Stimulated activated CD8-positive, alpha-beta memory T cell treated with anti-CD3 and anti-CD28 coated beads, Interleukin-4, amount 100 ng/mL, for 4 hours (primary cell): ENCODE results near the gene SPSB2.
"Not testable (repeated sequence)": the region's sequence is repeated elsewhere in the genome, so short reads cannot be mapped to it uniquely, and the experiment has no call there.

Source experiments
- DNase-seq, 2 donors: peaks; one replicate each; pipeline ENCODE4 v3.0.0-alpha.2; 2020; ENCODE audit warnings: low read depth in 2 of 2, low spot score in 1 of 2

The SPSB2 gene, protein sequence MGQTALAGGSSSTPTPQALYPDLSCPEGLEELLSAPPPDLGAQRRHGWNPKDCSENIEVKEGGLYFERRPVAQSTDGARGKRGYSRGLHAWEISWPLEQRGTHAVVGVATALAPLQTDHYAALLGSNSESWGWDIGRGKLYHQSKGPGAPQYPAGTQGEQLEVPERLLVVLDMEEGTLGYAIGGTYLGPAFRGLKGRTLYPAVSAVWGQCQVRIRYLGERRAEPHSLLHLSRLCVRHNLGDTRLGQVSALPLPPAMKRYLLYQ

DNA sequence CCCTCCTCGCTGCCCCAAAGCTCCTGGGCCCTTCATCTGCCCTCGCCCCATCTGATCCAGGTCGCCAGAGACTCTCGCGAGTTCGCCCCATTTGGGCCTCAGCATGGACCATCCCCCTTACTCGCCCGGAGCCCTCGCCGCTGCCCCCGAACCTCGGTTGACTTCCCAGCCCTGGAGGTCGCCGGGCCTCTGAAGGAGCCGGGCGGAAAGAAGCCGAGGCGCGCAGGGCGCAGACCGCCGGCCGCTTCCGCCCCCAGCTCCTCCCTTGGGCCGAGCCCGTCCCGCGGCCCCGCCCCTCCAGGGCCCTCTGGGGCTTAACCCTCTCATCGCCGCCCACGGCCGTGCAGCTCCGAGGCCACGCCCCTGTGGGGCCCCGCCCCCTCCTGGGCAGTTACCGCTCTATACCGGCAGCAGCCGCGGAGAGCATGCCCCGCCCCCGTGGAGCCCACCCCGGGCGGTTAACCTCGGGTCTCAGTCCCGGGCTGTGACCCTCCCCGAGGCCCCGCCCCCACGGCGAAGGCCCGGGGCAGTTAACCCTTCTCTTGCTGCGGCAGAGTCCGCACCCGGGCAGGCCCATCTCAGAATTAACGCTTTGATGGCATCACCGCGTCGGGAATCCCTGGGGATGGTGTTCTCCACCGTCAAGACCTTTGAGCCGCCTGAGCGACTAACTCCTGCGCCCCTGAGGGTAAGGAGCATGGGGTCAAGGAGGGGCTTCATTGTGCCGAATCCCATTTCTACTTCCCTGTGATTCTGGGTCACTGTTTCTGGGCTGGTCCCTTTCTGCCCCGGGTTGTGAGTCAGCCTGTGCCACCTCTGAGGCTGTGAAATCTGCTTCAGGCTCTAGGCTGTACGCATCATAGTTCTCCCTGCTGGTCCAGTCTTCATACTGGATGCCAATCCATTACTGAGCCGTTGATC, at the start of gene SPSB2:
TSS of gene SPSB2 (minus strand) at position 210 of the 921 bp plus-strand sequence. CDS start 402 bp downstream, outside the sequence.
- DNase-seq: peak; percentile 98 to 99

DNA sequence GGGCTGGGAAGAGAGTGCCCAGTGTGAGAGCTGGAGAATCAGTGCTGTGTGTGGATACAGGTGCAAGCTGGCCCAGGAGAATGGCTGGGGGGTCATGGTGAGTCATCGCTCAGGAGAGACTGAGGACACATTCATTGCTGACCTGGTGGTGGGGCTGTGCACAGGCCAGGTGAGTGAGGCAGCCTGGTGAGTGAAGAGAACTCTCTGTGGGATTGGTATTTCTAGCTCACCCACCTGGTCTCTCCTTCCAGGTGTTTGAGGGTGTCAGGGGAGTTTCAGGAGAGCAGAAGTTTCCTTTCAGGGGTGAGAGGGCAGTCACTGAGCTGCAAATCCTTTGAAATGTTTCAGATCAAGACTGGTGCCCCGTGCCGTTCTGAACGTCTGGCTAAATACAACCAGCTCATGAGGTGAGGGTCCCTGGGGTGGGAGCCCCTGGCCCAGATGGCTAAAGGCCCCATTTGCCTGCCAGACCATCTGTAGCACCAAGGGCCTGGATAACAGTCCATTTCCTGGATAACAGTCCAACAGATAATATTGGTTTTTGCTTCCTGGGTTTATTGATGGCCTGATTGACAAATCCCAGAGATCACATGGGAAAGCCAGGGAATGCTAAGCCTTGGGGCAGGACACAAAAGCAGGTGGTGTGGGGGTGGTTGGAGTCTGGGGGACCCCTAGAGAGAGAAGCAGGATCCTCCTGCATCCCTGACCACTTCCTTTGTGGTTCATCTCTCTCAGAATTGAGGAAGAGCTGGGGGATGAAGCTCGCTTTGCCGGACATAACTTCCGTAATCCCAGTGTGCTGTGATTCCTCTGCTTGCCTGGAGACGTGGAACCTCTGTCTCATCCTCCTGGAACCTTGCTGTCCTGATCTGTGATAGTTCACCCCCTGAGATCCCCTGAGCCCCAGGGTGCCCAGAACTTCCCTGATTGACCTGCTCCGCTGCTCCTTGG, 49.2 kb upstream of the SPSB2 start:
- no peak for DNase-seq

DNA sequence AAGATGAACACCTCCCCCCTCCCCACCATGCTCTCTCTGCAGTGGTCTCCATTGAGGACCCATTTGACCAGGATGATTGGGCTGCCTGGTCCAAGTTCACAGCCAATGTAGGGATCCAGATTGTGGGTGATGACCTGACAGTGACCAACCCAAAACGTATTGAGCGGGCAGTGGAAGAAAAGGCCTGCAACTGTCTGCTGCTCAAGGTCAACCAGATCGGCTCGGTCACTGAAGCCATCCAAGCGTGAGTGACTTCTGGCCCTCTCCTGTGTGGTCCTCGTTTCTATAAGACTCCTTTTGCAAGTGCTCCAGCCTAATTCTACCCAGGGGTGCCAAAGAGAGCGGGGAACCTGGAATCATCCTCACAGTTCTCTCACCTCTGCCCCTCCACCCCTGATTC, 48.4 kb upstream of the SPSB2 start:
- no peak for DNase-seq

DNA sequence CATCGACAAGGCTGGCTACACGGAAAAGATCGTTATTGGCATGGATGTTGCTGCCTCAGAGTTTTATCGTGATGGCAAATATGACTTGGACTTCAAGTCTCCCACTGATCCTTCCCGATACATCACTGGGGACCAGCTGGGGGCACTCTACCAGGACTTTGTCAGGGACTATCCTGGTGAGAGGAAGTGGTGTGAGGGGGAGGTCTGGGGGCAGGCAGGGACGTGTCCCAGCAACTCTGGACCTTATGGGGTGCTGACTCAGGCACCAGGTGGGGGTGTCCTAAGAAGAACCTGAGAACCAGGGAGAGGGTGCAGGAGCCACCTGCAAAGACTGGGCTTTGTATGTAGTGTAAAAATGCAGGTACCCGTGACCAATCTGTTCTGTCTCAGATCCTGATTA, 46.5 kb upstream of the SPSB2 start:
- DNase-seq: no peak

DNA sequence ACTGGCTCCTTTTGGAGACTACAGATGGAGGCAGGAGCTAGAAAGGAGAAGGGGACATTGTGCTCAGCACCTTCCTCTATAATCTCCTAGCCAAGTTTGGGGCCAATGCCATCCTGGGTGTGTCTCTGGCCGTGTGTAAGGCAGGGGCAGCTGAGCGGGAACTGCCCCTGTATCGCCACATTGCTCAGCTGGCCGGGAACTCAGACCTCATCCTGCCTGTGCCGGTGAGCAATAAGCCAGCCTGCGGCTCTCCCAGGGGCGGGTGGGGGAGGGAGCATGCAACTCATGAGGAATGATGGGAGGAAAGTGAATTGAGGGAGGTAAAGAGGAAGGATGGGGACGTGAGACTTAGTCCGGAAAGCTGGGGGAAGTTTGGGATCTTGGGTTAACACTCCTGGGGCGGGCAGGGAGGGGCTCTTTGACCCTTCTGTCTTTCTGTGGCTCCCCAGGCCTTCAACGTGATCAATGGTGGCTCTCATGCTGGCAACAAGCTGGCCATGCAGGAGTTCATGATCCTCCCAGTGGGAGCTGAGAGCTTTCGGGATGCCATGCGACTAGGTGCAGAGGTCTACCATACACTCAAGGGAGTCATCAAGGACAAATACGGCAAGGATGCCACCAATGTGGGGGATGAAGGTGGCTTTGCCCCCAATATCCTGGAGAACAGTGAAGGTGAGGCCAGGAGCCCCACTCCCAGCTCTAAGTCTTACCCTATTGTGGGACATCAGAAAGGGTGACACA, 44.6 kb upstream of the SPSB2 start:
- DNase-seq: no peak

DNA sequence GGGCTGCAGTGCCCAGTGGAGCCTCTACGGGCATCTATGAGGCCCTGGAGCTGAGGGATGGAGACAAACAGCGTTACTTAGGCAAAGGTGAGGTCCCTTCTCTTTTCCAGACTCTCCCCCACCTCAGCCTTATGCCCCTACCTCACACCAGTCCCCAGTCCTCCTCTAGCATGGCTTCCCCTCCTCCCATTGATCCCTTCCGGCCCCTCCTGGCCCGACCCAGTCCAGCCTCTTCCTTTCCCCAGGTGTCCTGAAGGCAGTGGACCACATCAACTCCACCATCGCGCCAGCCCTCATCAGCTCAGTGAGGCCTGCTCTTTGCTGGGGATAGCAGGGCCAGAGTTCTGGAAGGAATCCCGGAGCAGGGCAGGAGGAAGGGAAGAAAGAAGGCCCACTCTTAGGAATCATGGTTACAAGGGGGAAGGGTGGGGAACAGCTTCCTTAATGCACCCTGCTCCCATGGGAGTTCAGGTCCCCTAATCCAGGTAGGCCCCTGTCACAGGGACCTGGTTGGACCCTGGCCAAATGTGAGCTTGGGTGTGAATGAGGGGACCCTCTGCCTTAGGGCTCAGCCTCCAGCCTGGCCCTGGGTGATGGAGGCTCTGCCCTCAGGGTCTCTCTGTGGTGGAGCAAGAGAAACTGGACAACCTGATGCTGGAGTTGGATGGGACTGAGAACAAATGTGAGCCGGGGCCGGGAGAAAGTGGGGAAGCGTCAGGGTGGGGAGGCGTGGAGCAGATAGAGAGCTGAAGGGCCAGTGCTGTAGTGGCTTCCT, 43.5 kb upstream of the SPSB2 start:
- no peak for DNase-seq

DNA sequence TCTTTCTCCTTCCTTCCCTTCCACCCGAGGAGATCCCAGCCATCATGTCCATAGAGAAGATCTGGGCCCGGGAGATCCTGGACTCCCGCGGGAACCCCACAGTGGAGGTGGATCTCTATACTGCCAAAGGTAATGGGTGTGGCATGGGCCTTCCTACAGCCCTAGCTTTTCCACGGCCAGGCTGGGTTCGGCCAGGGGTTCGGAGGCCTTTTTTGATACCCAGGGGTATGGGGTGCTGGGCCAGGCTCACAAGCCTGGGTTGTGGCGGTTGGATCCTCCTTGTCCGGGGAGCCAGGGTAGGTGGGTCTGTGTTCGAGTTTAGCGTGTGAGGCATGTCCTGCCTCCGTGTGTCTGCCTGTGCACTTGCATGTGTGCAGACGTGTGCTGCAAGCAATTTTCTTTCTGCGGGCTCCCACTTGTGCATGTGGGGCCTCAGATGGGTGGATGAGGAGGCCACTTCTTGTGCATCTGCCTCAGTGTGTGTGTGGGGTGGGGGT, 42.7 kb upstream of the SPSB2 start:
- no peak for DNase-seq

DNA sequence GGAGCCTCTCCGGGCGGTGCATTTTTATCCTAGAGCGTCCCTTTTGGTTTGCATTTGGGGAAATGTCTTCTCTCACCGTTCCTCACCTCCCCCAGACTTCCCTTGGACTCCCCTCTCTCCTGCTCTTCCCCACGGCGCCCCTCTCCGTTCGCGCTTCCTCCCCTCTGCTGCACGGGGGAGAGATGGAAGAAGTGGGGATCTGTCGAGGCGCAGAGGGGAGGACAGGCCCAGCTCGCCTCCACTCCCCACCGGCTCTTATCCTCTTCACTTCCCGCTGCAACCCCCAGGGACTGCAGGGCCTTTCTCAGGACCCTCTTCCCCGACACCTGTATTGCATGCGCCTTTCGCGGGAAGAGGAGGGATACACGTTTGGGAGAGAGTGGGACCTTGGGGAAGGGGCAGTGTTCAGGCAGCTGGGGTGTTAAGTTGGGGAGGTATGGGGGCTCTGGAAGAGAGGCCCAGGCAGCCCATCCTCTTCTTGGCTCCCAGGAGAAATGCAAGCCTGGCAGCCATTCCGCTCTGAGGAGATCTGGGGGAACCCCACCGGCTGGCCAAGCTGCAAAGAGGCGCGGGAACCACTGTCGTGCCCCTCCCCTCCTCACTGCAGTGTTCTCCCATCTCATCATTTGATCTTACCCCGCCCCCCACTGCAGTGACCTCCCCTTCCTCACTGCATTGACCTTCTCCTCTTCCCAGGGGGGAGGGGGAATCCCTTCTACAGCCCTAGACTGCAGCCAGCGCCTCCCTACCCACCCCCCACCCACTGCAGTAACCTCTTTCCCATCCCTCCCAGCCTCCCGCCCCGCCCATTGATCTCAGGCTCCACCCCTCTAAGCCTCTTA, 42.1 kb upstream of the SPSB2 start:
- no peak for DNase-seq

DNA sequence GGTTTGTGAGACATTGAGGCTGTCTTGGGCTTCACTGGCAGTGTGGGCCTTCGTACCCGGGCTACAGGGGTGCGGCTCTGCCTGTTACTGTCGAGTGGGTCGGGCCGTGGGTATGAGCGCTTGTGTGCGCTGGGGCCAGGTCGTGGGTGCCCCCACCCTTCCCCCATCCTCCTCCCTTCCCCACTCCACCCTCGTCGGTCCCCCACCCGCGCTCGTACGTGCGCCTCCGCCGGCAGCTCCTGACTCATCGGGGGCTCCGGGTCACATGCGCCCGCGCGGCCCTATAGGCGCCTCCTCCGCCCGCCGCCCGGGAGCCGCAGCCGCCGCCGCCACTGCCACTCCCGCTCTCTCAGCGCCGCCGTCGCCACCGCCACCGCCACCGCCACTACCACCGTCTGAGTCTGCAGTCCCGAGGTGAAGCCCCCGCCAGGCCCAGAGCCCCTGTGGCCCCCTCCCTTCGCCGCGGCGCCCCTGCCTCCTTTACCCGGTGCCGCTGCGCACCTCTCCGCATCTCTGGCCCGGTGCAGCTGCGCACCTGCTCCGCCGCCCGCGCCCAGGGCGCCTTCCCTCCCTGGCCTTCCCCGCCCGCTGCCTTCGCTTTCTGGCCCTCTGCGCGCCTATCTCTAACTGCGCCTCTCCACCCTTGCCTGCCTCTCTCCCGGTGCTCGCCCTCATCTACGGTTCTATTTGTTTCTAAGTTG, 41.3 kb upstream of the SPSB2 start, which contains the start of gene ENO2:
TSS of gene ENO2 (plus strand) at position 335 of the 701 bp plus-strand sequence. CDS start 1,253 bp downstream, outside the sequence.
- peak; percentile 61 to 81 for DNase-seq

DNA sequence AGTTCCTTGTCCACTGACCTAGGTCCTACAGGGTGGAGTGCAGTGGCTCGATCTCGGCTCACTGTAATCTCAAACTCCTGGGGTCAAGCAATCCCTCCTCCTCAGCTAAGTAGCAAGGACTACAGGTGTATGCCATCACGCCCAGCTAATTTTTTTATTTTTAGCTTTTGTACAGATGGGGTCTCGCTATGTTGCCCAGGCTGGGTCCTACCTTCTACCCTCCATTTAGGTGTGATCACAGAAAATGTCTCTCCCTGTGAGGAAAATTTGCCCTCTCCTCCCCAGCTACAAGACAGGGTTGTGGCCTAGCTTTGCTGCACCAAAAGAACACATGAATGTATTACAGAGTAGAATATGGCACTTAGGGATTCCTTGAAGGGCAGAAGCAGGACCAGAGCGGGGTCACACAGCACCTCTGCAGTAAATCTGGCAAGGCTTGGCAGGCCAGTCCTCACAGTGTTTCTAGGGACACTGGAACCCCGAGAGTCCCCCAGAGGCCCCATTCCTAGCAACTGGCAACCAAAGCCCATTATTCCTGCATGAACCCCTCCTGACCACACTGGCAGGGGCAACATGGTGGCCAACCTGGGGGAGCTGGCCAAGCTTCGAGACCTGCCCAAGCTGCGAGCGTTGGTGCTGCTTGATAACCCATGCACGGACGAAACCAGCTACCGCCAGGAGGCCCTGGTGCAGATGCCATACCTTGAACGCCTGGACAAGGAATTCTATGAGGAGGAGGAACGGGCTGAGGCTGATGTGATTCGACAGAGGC, 39.2 kb upstream of the SPSB2 start:
- DNase-seq: no peak

DNA sequence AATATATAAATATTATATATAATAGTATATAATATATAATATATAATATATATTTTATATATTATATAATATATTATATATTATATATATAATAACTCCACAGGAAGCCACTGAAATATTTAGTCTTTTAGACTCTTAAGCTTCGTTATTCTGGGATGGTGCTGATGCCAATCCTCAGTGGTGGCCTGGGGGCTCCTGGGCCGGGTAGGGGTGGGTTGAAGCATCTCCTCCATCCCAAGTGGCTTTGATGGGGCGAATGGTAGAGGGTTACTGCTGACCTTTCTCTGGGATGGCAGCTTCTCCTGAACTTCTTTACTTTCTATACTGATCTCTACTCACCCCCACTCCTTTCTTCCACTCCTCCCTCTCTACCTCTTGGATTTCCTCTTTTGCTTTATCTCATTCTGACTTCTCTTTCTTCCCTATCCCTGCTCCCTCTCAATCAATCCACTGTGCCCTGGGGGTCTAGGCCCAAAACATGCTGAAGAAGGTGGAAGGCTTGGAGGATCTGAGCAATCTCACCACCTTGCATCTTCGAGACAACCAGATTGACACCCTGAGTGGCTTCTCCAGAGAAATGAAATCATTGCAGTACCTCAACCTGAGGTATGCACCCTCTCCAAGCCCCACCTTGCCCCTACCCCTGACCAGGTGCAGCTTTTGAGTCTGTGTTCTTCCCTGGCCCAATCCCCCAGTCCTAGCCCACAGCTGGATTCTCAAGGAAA, 36.5 kb upstream of the SPSB2 start:
- DNase-seq: no peak

DNA sequence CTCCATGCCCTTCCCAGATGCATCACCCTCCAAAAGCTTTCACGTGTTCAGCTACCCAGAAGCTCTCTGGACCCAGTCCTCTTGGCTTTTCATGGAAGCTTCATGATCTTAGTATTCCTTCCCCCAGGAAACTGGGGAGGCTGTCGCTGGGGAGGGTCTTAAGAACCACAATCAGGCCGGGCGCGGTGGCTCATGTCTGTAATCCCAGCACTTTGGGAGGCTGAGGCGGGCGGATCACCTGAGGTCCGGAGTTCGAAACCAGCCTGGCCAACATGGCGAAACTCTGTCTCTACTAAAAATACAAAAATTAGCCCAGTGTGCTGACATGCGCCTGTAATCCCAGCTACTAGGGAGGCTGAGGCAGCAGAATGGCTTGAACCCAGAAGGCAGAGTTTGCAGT, 35.0 kb upstream of the SPSB2 start:
- not testable (repeated sequence) for DNase-seq

DNA sequence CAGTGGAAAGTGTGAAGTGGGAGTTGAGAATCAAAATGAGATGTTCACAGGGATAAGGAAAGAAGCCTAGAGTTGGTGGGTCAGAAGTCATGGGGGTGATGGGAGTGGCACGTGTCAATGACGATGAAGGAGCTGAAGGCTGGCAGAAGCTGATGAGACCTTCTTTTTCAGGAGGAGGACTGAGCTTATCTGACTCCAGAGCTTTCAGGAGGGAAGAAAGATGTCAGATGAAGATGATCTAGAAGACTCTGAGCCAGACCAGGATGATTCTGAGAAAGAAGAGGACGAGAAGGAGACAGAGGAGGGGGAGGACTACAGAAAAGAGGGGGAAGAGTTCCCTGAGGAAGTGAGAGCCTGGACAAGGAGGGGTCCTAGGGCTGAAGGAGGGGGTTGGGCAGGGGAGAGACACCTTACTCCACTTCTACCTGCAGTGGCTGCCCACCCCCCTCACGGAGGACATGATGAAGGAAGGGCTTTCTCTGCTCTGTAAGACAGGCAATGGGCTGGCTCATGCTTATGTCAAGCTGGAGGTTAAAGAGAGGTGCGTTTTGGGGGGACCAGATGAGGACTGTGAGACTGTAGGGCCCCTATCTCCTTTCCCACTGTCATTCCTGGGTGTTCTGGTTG, 32.4 kb upstream of the SPSB2 start:
- no peak for DNase-seq

DNA sequence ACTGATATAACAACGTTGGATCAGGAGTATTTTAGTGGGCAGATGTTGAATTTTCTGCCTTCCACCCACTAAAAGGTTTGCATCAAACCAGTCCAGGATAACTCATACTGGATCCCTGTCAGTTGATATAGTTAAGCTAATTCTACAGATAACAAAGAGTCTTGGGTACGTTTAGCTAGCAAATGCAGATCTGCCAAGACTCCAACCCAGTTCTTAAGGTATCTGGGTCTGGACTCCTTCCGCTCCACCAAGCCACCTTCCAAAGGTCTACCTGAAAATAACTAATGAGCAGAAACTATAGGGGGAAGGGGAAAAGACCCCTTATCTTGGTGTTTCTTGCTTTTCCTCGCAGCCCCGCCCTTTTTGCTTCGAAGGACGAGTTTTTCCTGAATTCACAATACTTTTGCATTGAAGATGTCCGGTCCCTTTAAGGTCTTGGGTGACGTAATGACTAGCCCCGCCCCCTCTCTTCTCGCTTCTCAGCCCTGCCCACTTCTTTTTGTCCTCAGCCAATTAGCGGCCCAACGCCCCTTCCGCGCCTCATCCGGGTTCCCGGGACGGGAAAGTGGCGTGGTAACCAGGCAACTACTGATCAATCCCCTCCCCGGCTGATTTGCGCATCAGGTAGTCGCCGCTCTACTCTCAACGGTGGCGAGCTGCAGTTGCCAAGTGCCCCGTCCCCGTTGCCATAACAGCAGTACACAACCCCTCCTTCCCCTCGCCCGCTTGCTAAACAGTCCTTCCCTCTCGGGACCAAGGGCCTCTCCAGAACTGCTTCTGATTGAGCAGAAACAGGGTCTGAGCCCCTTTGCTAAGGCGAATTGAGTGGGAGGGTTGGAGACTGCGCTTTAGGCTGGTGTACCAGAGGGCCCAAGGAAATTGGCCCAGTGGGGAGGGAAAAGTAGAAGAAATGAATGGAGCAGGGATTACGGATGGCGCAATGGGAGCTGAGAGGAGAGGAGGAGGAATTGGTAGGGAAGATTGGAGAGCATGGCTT, 31.5 kb upstream of the SPSB2 start, which contains the start of gene LRRC23:
TSS of gene LRRC23 (plus strand) at position 543 of the 997 bp plus-strand sequence. CDS start 812 bp downstream, outside the sequence.
- DNase-seq: peak; percentile 94 to 95

DNA sequence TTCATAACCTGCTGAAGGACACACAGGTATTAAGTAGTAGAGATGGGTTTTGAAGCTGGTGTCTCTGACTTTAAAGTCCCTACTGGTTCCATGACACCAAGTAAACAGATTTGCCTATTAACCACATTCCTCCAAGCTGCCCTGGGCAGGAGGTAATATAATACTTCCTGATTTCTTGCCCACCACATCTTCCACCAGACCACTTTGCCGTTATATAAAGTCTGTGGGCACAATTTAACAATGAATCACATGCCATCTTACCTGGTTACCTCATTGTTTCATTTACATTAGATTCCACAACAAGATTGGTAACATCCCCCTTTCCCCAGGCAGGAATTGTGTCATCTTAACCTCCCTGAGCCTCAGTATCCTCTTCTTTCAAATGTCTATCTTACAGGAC, 30.6 kb upstream of the SPSB2 start:
- no peak for DNase-seq
